ENCODE data around the gene IL15RA.
A peak's percentile ranks its signal among the peaks of the same experiment; 100 is the strongest.
"Not testable (repeated sequence)": the region's sequence is repeated elsewhere in the genome, so short reads cannot be mapped to it uniquely, and the experiment has no call there.

Gene IL15RA

GRCh38 chr10:6005856-6006395, 28.6 kb upstream of the IL15RA start:
- no peak for DNase-seq

- not testable (repeated sequence) for DNase-seq
Observed at GRCh38 chr10:6005161-6005804, 27.9 kb upstream of the IL15RA start.

GRCh38 chr10:6002809-6003510, 25.6 kb upstream of the IL15RA start:
- no peak for DNase-seq

- DNase-seq = no peak
Observed at GRCh38 chr10:5999440-6000165, 22.3 kb upstream of the IL15RA start.

- DNase-seq = no peak
Observed at GRCh38 chr10:5996696-5997095, 19.4 kb upstream of the IL15RA start.

GRCh38 chr10:5992398-5992797, 15.1 kb upstream of the IL15RA start:
- no peak for DNase-seq

- DNase-seq = no peak
Observed at GRCh38 chr10:5991708-5992107, 14.4 kb upstream of the IL15RA start.

- no peak for DNase-seq
Observed at GRCh38 chr10:5989756-5990155, 12.4 kb upstream of the IL15RA start.

- no peak for DNase-seq
Observed at GRCh38 chr10:5988336-5988920, 11.1 kb upstream of the IL15RA start.

GRCh38 chr10:5987747-5988146, 10.4 kb upstream of the IL15RA start:
- no peak for DNase-seq

- DNase-seq = no peak
Observed at GRCh38 chr10:5985029-5985428, 7.7 kb upstream of the IL15RA start.

GRCh38 chr10:5983774-5984173, 6.4 kb upstream of the IL15RA start:
- DNase-seq = no peak

- DNase-seq = no peak
Observed at GRCh38 chr10:5981529-5981928, 4.2 kb upstream of the IL15RA start.

GRCh38 chr10:5978230-5978489, 817 bp upstream of the IL15RA start:
- DNase-seq = no peak

- peak; percentile 30 for DNase-seq
Observed at GRCh38 chr10:5976512-5977470, 552 bp downstream of the IL15RA start.

GRCh38 chr10:5975641-5976473, 1.5 kb downstream of the IL15RA start:
- DNase-seq = no peak

- DNase-seq = no peak
Observed at GRCh38 chr10:5973069-5973468, 4.3 kb downstream of the IL15RA start.

- no peak for DNase-seq
Observed at GRCh38 chr10:5971886-5972285, 5.5 kb downstream of the IL15RA start.

- no peak for DNase-seq
Observed at GRCh38 chr10:5971315-5971832, 6.0 kb downstream of the IL15RA start.

GRCh38 chr10:5970527-5970926, 6.8 kb downstream of the IL15RA start:
- no peak for DNase-seq

GRCh38 chr10:5970066-5970465, 7.3 kb downstream of the IL15RA start:
- DNase-seq = no peak

Measured in fibroblast of skin of abdomen (primary cell).